RWPE1 (cell line): ENCODE measurements around the gene SH3RF3.

ENCODE experiments used
- CTCF ChIA-PET: fragments of 350-600 bp; sonication (Branson Sonifier 250); formaldehyde crosslinking; extraction: SDS; loops from one replicate; lab custom pipeline; 2021; lab: Yijun Ruan, JAX
- POLR2A ChIA-PET: fragments of 400-600 bp; formaldehyde crosslinking; extraction: SDS; loops from one replicate; lab custom pipeline; 2020; ENCODE audit warnings: antibody characterized with exemption; ENCODE audit not compliant: low non-redundant PET; lab: Yijun Ruan, JAX
- DNase-seq: peaks from one replicate; pipeline ENCODE4 v3.0.0; 2012; ENCODE audit warnings: low spot score
- H3K27ac ChIP-seq: fragments of 450-650 bp; 2 replicates; pipeline ENCODE4 v1.5.1; 2017
- CTCF ChIP-seq: fragments of 450-650 bp; conservative IDR thresholded peaks from 2 replicates; pipeline ENCODE4 v1.5.1; 2017; ENCODE audit warnings: low read depth, mild to moderate bottlenecking

Gene SH3RF3

GRCh38 chr2:109139865-109140396 is 10.9 kb downstream of the SH3RF3 start:
- POLR2A ChIA-PET, result no interaction called here
- no peak for TF ChIP-seq CTCF
- CTCF ChIA-PET, result no interaction called here
- H3K27ac ChIP-seq, result no peak overlapping the region
- no peak for DNase-seq

GRCh38 chr2:109141006-109141600 is 12.1 kb downstream of the SH3RF3 start:
- DNase-seq, result no peak
- no peak for TF ChIP-seq CTCF
- H3K27ac ChIP-seq, result no peak overlapping the region
- POLR2A ChIA-PET, result no interaction called here
- CTCF ChIA-PET, result no interaction called here

- ChIA-PET POLR2A (interaction anchor here (0.7 kb wide), 1 partner anchor 353 kb away, joined by 3 read pairs; no protein-coding TSS in a partner anchor), CTCF (no interaction called here)
- DNase-seq, result no peak
- H3K27ac ChIP-seq, result no peak overlapping the region
- TF ChIP-seq CTCF, result no peak
Measured at GRCh38 chr2:109141727-109142283, 12.8 kb downstream of the SH3RF3 start.

GRCh38 chr2:109142416-109143210 is 13.6 kb downstream of the SH3RF3 start:
- ChIA-PET POLR2A (interaction anchor here (0.7 kb wide), 1 partner anchor 352 kb away, joined by 3 read pairs; no protein-coding TSS in a partner anchor), CTCF (no interaction called here)
- no peak for DNase-seq
- H3K27ac ChIP-seq, result no peak overlapping the region
- TF ChIP-seq CTCF, result no peak

- ChIA-PET POLR2A (no interaction called here), CTCF (no interaction called here)
- no peak for DNase-seq
- H3K27ac ChIP-seq, result no peak overlapping the region
- no peak for TF ChIP-seq CTCF
Measured at GRCh38 chr2:109143214-109144187, 14.5 kb downstream of the SH3RF3 start.

GRCh38 chr2:109144271-109144670 is 15.3 kb downstream of the SH3RF3 start:
- no peak for DNase-seq
- POLR2A ChIA-PET, result no interaction called here
- no peak for TF ChIP-seq CTCF
- no peak overlapping the region for H3K27ac ChIP-seq
- CTCF ChIA-PET, result no interaction called here
